SK-MEL-5 (cell line): ENCODE results near the gene EIF4ENIF1. TPM values are rescaled to one million over a fixed set of nuclear protein-coding genes. Genes with fewer than 3 reads are reported as not detected.

Experiments
- DNase-seq: peaks from one replicate; pipeline ENCODE4 v3.0.0-alpha.2; 2016; ENCODE audit warnings: low read depth, low spot score
- in situ Hi-C: cut with HindIII; loops from 2 replicates; pipeline ENCODE4 v1.10.0; 2016; ENCODE audit warnings: low sequenced_read_pairs, high pct_unique_total_duplicates, low pct_unique_long_range_greater_than_20kb
- small RNA-seq, 2 experiments: library from RNA; depleted of rRNA; stranded (forward); fragments of <200 nt; gene quantifications; one replicate each; pipeline ENCODE3, GENCODE V24; 2014
- total RNA-seq: library from RNA; depleted of rRNA; stranded (reverse); fragments of >200 nt; shearing (Covaris generic); gene quantifications from 2 replicates; pipeline ENCODE4 v1.2.3, GENCODE V29; 2014; rRNA removed

EIF4ENIF1 gene
- total RNA-seq, 1 experiment from 2014 or later, result 6.9 TPM

- in situ Hi-C loops, result no loop called here
- DNase-seq, result no peak
Measured at GRCh38 chr22:31398231-31398630, 91.4 kb downstream of the EIF4ENIF1 start.

GRCh38 chr22:31394326-31394725 lies 95.3 kb downstream of the EIF4ENIF1 start:
- DNase-seq, result no peak
- in situ Hi-C loops, result no loop called here

GRCh38 chr22:31393893-31394292 lies 95.7 kb downstream of the EIF4ENIF1 start:
- in situ Hi-C loops, result no loop called here
- DNase-seq, result peak; percentile 9

Small RNAs within 50 kb of the gene (small RNA-seq; reads per million reads assigned to genes)
- gene AL096701.2 (0 reads per million in 2 experiments), gene RNU6-28P (0 reads per million in 2 experiments)

Other genes starting within 250 kb of the EIF4ENIF1 start
- gene PIK3IP1, start 197.4 kb downstream of the EIF4ENIF1 start, total RNA-seq, result 2.3 and 2.7 TPM in 2 replicates
- 23.4 and 25.2 TPM in 2 replicates for gene PATZ1, start 143.5 kb downstream of the EIF4ENIF1 start, total RNA-seq
- 93.5 and 98.0 TPM in 2 replicates for gene DRG1, start 90.2 kb downstream of the EIF4ENIF1 start, total RNA-seq
- 11.8 and 15.1 TPM in 2 replicates for gene SFI1, start 6.7 kb upstream of the EIF4ENIF1 start, total RNA-seq
- 26.8 TPM in 2 replicates for gene PISD, start 172.4 kb upstream of the EIF4ENIF1 start, total RNA-seq